ENCODE measurements around the gene CAP2.
A peak's percentile ranks its signal among the peaks of the same experiment; 100 is the strongest.

Gene CAP2

DNA sequence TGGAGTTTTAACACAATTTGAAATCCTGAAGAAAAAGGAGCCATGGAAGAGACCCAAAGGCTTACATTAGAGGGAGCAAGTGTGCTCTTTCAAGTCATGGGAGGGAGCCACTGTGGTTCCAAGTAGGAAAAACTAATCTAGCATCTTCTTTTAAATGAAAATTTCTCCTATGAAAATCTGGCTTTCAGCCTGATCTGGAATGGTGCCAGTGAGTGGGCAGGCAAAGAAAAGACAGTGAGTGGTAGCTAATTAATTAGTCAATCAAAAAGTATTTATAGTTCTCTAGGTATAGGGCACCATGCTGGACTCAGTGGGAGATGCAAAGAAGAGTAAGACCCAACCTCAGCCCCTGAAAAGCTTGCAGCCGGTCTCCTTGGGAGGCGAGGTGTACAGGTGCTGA lies 21.9 kb downstream of the CAP2 start:
- no peak overlapping the region for H2BK5ac ChIP-seq (ENCODE audit: low read length)
- H3K79me1 ChIP-seq (ENCODE audit: low read depth, low read length), result peaks cover 7% of the 10 kb centered on the region
- no peaks in the 10 kb centered on the region for H3K36me3 ChIP-seq (replicated peaks in 1 of 2; ENCODE audit: control insufficient read depth in 2 of 2, insufficient read depth in 2 of 2, low read length in 2 of 2)
- no peak overlapping the region for H3K4me2 ChIP-seq (ENCODE audit: insufficient read depth, low read length, poor library complexity, severe bottlenecking)
- no peak overlapping the region for H4K8ac ChIP-seq (ENCODE audit: low read depth, low read length)
- no peaks in the 10 kb centered on the region for H3K27me3 ChIP-seq (ENCODE audit: control insufficient read depth in 3 of 3, insufficient read depth in 3 of 3, low read depth in 1 of 3, low read length in 3 of 3)
- H2AK5ac ChIP-seq (ENCODE audit: low read depth, low read length), result no peak overlapping the region
- no peak overlapping the region for H3K27ac ChIP-seq (replicated peaks; ENCODE audit: low read length)
- H3K23ac ChIP-seq (ENCODE audit: low read depth, low read length, poor library complexity), result no peak overlapping the region
- no peak overlapping the region for H3K9ac ChIP-seq (ENCODE audit: low read depth, low read length, poor library complexity)
- no peak overlapping the region for H3K14ac ChIP-seq (ENCODE audit: low read length)
- no peak overlapping the region for H2BK120ac ChIP-seq (ENCODE audit: low read depth, low read length)
- H3K4me3 ChIP-seq (ENCODE audit: low read length in 2 of 2), result no peak overlapping the region
- no peak overlapping the region for H2AFZ ChIP-seq (ENCODE audit: low read length)
- H3K18ac ChIP-seq (ENCODE audit: low read length), result no peak overlapping the region
- H3K4me1 ChIP-seq (ENCODE audit: control insufficient read depth in 2 of 2, insufficient read depth in 1 of 2, low read depth in 1 of 2, low read length in 2 of 2), result peaks cover 2 to 14% of the 10 kb centered on the region in 2 donors
- no peak for DNase-seq (ENCODE audit: low spot score)
- H2BK12ac ChIP-seq (ENCODE audit: low read length), result no peak overlapping the region
- peaks cover 0 to 2% of the 10 kb centered on the region in 2 donors for H3K9me3 ChIP-seq (replicated peaks in 1 of 2; ENCODE audit: control insufficient read depth in 2 of 2, insufficient read depth in 1 of 2, low read depth in 1 of 2, low read length in 2 of 2)
- H4K91ac ChIP-seq (ENCODE audit: low read depth, low read length, poor library complexity), result no peak overlapping the region
- no peak overlapping the region for H3K4ac ChIP-seq (ENCODE audit: low read length)
- no peak overlapping the region for H2BK15ac ChIP-seq (ENCODE audit: low read length)
- WGBS, 2 donors (ENCODE audit: extremely low coverage in 2 of 2, insufficient read length in 2 of 2, insufficient replicate concordance in 1 of 2), result no CpG with 5 or more reads among the region's 2 CpGs

DNA sequence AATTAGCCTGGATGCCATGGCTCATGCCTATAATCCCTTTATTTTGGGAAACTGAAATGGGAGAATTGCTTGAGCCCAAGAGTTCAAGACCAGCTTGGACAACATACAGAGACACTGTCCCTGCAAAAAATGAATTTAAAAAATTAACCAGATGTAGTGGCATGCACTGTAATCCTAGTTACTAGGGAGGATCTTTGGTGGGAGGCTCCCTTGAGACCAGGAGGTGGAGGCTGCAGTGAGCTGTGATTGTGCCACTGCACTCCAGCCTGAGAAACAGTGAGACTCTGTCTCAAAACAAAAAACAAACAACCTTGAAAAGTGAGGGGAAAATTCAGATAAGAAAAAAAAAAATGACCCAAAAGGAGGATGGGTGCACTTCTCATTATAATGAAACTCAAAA lies 23.4 kb downstream of the CAP2 start:
- H4K91ac ChIP-seq (ENCODE audit: low read depth, low read length, poor library complexity), result no peak overlapping the region
- H2AK5ac ChIP-seq (ENCODE audit: low read depth, low read length), result no peak overlapping the region
- H3K79me1 ChIP-seq (ENCODE audit: low read depth, low read length), result peaks cover 9% of the 10 kb centered on the region
- no peak overlapping the region for H3K27ac ChIP-seq (replicated peaks; ENCODE audit: low read length)
- H3K4me2 ChIP-seq (ENCODE audit: insufficient read depth, low read length, poor library complexity, severe bottlenecking), result no peak overlapping the region
- peaks cover 2 to 14% of the 10 kb centered on the region in 2 donors for H3K4me1 ChIP-seq (ENCODE audit: control insufficient read depth in 2 of 2, insufficient read depth in 1 of 2, low read depth in 1 of 2, low read length in 2 of 2)
- no peak overlapping the region for H2AFZ ChIP-seq (ENCODE audit: low read length)
- no peak overlapping the region for H2BK12ac ChIP-seq (ENCODE audit: low read length)
- H2BK15ac ChIP-seq (ENCODE audit: low read length), result no peak overlapping the region
- H3K9ac ChIP-seq (ENCODE audit: low read depth, low read length, poor library complexity), result no peak overlapping the region
- H3K18ac ChIP-seq (ENCODE audit: low read length), result no peak overlapping the region
- H3K23ac ChIP-seq (ENCODE audit: low read depth, low read length, poor library complexity), result no peak overlapping the region
- H3K4me3 ChIP-seq (ENCODE audit: low read length in 2 of 2), result no peak overlapping the region
- no peak overlapping the region for H2BK5ac ChIP-seq (ENCODE audit: low read length)
- H3K14ac ChIP-seq (ENCODE audit: low read length), result no peak overlapping the region
- DNase-seq (ENCODE audit: low spot score), result no peak
- no peak overlapping the region for H2BK120ac ChIP-seq (ENCODE audit: low read depth, low read length)
- H3K4ac ChIP-seq (ENCODE audit: low read length), result no peak overlapping the region
- peaks cover 1 to 6% of the 10 kb centered on the region in 2 donors for H3K36me3 ChIP-seq (replicated peaks in 1 of 2; ENCODE audit: control insufficient read depth in 2 of 2, insufficient read depth in 2 of 2, low read length in 2 of 2)
- H3K9me3 ChIP-seq (replicated peaks in 1 of 2; ENCODE audit: control insufficient read depth in 2 of 2, insufficient read depth in 1 of 2, low read depth in 1 of 2, low read length in 2 of 2), result peaks cover 0 to 1% of the 10 kb centered on the region in 2 donors
- no peak overlapping the region for H4K8ac ChIP-seq (ENCODE audit: low read depth, low read length)
- no peaks in the 10 kb centered on the region for H3K27me3 ChIP-seq (ENCODE audit: control insufficient read depth in 3 of 3, insufficient read depth in 3 of 3, low read depth in 1 of 3, low read length in 3 of 3)

DNA sequence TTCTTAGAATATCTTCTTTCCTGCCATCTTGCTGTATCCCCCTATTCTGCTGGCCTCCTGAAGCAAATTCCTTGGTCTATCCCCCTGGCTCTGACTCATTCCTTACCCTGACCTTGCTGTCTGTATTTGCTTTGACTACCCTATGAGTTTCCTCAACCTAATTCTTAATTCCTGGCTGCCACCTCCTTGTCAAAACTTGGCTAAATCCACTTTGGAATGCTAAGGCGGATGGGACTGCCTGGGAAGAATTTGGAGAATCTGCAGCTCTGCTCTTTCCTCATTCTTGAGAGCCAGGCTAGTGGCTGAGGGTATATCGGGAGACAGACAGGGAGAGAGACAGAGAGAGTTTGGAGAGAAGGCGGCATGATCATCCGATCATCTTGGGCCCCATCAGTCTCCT lies 24.4 kb downstream of the CAP2 start:
- H3K27me3 ChIP-seq (ENCODE audit: control insufficient read depth in 3 of 3, insufficient read depth in 3 of 3, low read depth in 1 of 3, low read length in 3 of 3), result no peaks in the 10 kb centered on the region
- H3K14ac ChIP-seq (ENCODE audit: low read length), result no peak overlapping the region
- no peak overlapping the region for H2AFZ ChIP-seq (ENCODE audit: low read length)
- no peak overlapping the region for H2BK5ac ChIP-seq (ENCODE audit: low read length)
- H3K9ac ChIP-seq (ENCODE audit: low read depth, low read length, poor library complexity), result no peak overlapping the region
- peaks cover 2 to 10% of the 10 kb centered on the region in 2 donors for H3K36me3 ChIP-seq (replicated peaks in 1 of 2; ENCODE audit: control insufficient read depth in 2 of 2, insufficient read depth in 2 of 2, low read length in 2 of 2)
- no peak overlapping the region for H3K4ac ChIP-seq (ENCODE audit: low read length)
- H4K91ac ChIP-seq (ENCODE audit: low read depth, low read length, poor library complexity), result no peak overlapping the region
- H3K27ac ChIP-seq (replicated peaks; ENCODE audit: low read length), result peak overlapping the region; percentile 33
- no peak overlapping the region for H3K4me3 ChIP-seq (ENCODE audit: low read length in 2 of 2)
- H3K9me3 ChIP-seq (replicated peaks in 1 of 2; ENCODE audit: control insufficient read depth in 2 of 2, insufficient read depth in 1 of 2, low read depth in 1 of 2, low read length in 2 of 2), result peaks cover 0 to 1% of the 10 kb centered on the region in 2 donors
- H3K23ac ChIP-seq (ENCODE audit: low read depth, low read length, poor library complexity), result no peak overlapping the region
- no peak overlapping the region for H4K8ac ChIP-seq (ENCODE audit: low read depth, low read length)
- H3K4me1 ChIP-seq (ENCODE audit: control insufficient read depth in 2 of 2, insufficient read depth in 1 of 2, low read depth in 1 of 2, low read length in 2 of 2), result peaks cover 2 to 14% of the 10 kb centered on the region in 2 donors
- H2BK15ac ChIP-seq (ENCODE audit: low read length), result no peak overlapping the region
- H2BK12ac ChIP-seq (ENCODE audit: low read length), result no peak overlapping the region
- H3K79me1 ChIP-seq (ENCODE audit: low read depth, low read length), result peaks cover 4% of the 10 kb centered on the region
- no peak overlapping the region for H2BK120ac ChIP-seq (ENCODE audit: low read depth, low read length)
- no peak overlapping the region for H3K4me2 ChIP-seq (ENCODE audit: insufficient read depth, low read length, poor library complexity, severe bottlenecking)
- no CpG with 5 or more reads among the region's 4 CpGs for WGBS, 2 donors (ENCODE audit: extremely low coverage in 2 of 2, insufficient read length in 2 of 2, insufficient replicate concordance in 1 of 2)
- no peak overlapping the region for H2AK5ac ChIP-seq (ENCODE audit: low read depth, low read length)
- H3K18ac ChIP-seq (ENCODE audit: low read length), result no peak overlapping the region
- DNase-seq (ENCODE audit: low spot score), result peak; percentile 45

DNA sequence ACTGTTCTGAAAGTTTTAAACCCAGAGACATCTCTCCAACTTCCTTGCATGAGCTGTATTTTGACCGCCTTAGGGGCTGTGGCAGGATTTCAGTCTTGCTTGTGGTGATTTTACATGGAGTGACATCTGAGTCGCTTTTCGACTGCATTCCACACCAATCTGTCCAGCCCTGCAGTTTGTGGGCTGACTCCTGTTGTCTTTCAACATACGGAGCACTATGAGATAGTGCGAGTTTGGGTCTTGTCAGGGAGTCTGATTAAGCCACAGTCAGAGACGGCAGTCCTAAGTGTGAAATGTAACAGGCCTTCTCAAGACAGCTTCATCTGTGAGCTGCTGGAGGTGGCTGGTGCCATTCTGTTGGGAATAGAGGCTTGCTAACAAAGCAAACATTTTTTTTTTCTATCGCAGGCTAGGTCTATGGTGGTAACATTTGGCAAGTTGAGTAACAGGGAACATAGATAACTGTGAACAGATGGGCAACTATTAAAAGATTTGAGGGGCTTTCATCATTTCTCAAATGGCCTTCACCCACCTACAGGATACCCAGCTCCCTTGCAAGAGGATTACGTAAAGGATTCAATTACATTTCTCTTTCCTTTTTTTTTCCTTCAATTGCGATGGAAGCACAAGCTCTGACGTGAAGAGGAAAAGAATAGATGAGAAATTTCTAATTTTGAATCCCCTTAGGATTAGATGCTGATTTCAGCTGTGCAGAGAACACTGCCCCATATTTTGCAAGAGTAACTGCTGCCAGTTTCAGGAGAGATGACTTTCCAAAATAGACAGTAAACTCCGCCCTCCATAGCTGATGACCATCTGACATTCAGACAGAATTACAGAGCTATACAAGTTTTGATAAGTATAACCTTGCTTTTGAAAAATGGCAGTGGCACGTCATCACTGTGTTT lies 25.1 kb downstream of the CAP2 start:
- Histone ChIP-seq H2AFZ (ENCODE audit: low read length) (no peak overlapping the region), H3K36me3 (replicated peaks in 1 of 2; ENCODE audit: control insufficient read depth in 2 of 2, insufficient read depth in 2 of 2, low read length in 2 of 2) (peaks cover 5 to 17% of the 10 kb centered on the region in 2 donors), H2BK12ac (ENCODE audit: low read length) (no peak overlapping the region), H4K8ac (ENCODE audit: low read depth, low read length) (no peak overlapping the region), H3K18ac (ENCODE audit: low read length) (peak overlapping the region; percentile 5), H3K27ac (replicated peaks; ENCODE audit: low read length) (peak overlapping the region; percentile 33), H3K79me1 (ENCODE audit: low read depth, low read length) (peaks cover 2% of the 10 kb centered on the region), H2AK5ac (ENCODE audit: low read depth, low read length) (no peak overlapping the region), H3K4ac (ENCODE audit: low read length) (no peak overlapping the region), H3K14ac (ENCODE audit: low read length) (no peak overlapping the region), H2BK120ac (ENCODE audit: low read depth, low read length) (no peak overlapping the region), H2BK5ac (ENCODE audit: low read length) (no peak overlapping the region), H3K27me3 (ENCODE audit: control insufficient read depth in 3 of 3, insufficient read depth in 3 of 3, low read depth in 1 of 3, low read length in 3 of 3) (no peaks in the 10 kb centered on the region), H3K4me1 (ENCODE audit: control insufficient read depth in 2 of 2, insufficient read depth in 1 of 2, low read depth in 1 of 2, low read length in 2 of 2) (peaks cover 2 to 14% of the 10 kb centered on the region in 2 donors), H3K23ac (ENCODE audit: low read depth, low read length, poor library complexity) (no peak overlapping the region), H3K9ac (ENCODE audit: low read depth, low read length, poor library complexity) (no peak overlapping the region), H4K91ac (ENCODE audit: low read depth, low read length, poor library complexity) (no peak overlapping the region), H3K4me3 (ENCODE audit: low read length in 2 of 2) (no peak overlapping the region), H3K9me3 (replicated peaks in 1 of 2; ENCODE audit: control insufficient read depth in 2 of 2, insufficient read depth in 1 of 2, low read depth in 1 of 2, low read length in 2 of 2) (peaks cover 0 to 1% of the 10 kb centered on the region in 2 donors), H3K4me2 (ENCODE audit: insufficient read depth, low read length, poor library complexity, severe bottlenecking) (no peak overlapping the region), H2BK15ac (ENCODE audit: low read length) (no peak overlapping the region)
- no peak for DNase-seq (ENCODE audit: low spot score)
- no CpG with 5 or more reads among the region's 12 CpGs for WGBS, 2 donors (ENCODE audit: extremely low coverage in 2 of 2, insufficient read length in 2 of 2, insufficient replicate concordance in 1 of 2)
